MM.1S (cell line): ENCODE measurements around the gene CISTR.

Experiments
- DNase-seq: peaks from one replicate; pipeline ENCODE4 v3.0.0-alpha.2; 2015
- H2AFZ ChIP-seq: fragments of 300-600 bp; sonication (generic); 2 replicates; pipeline ENCODE4 v1.6.0; 2016; ENCODE audit warnings: antibody characterized with exemption, low read length
- H3F3A ChIP-seq: fragments of 300-600 bp; sonication (generic); 2 replicates; pipeline ENCODE4 v1.6.1; 2016; ENCODE audit warnings: mild to moderate bottlenecking, antibody characterized with exemption, low read length, moderate library complexity, mixed read lengths; ENCODE audit not compliant: insufficient read depth
- H3K27ac ChIP-seq: fragments of 300-600 bp; sonication (generic); 2 replicates; pipeline ENCODE4 v1.5.1; 2016; ENCODE audit warnings: mild to moderate bottlenecking, low read length
- H3K27me3 ChIP-seq: fragments of 300-600 bp; sonication (generic); replicated peaks from 2 replicates; pipeline ENCODE4 v1.6.0; 2016; ENCODE audit warnings: low read length; ENCODE audit not compliant: insufficient read depth
- H3K36me3 ChIP-seq: fragments of 300-600 bp; sonication (generic); replicated peaks from 2 replicates; pipeline ENCODE4 v1.6.1; 2016; ENCODE audit warnings: mild to moderate bottlenecking, low read length, mixed read lengths; ENCODE audit not compliant: insufficient read depth
- H3K4me1 ChIP-seq: fragments of 300-600 bp; sonication (generic); 2 replicates; pipeline ENCODE4 v1.6.1; 2016; ENCODE audit warnings: low read length, mixed read lengths
- H3K4me2 ChIP-seq: fragments of 300-600 bp; sonication (generic); 2 replicates; pipeline ENCODE4 v1.6.0; 2016; ENCODE audit warnings: low read depth, low read length
- H3K4me3 ChIP-seq: fragments of 300-600 bp; sonication (generic); 2 replicates; pipeline ENCODE4 v1.5.1; 2016; ENCODE audit warnings: low read length, mixed read lengths
- H3K79me2 ChIP-seq: fragments of 300-600 bp; sonication (generic); 2 replicates; pipeline ENCODE4 v1.6.1; 2016; ENCODE audit warnings: mixed run types, low read length, mixed read lengths
- H3K9ac ChIP-seq: fragments of 300-600 bp; sonication (generic); 2 replicates; pipeline ENCODE4 v1.6.1; 2016; ENCODE audit warnings: low read length, mixed read lengths
- H3K9me2 ChIP-seq: fragments of 300-600 bp; sonication (generic); replicated peaks from 2 replicates; pipeline ENCODE4 v1.6.1; 2016; ENCODE audit warnings: mild to moderate bottlenecking, low read length, mixed read lengths; ENCODE audit not compliant: insufficient read depth
- H3K9me3 ChIP-seq: fragments of 300-600 bp; sonication (generic); replicated peaks from 2 replicates; pipeline ENCODE4 v1.6.1; 2016; ENCODE audit warnings: mild to moderate bottlenecking, low read length, mixed read lengths; ENCODE audit not compliant: insufficient read depth
- H4K20me1 ChIP-seq: fragments of 300-600 bp; sonication (generic); 2 replicates; pipeline ENCODE4 v1.6.1; 2016; ENCODE audit warnings: mild to moderate bottlenecking, low read length, moderate library complexity, mixed read lengths; ENCODE audit not compliant: insufficient read depth
- CTCF ChIP-seq: fragments of 300-600 bp; sonication (generic); IDR thresholded peaks from 2 replicates; pipeline ENCODE4 v1.5.1; 2016; ENCODE audit warnings: antibody characterized with exemption, low read length, mixed read lengths
- EZH2 ChIP-seq: fragments of 300-600 bp; sonication (generic); optimal IDR thresholded peaks from 2 replicates; pipeline ENCODE3; 2017; ENCODE audit warnings: low read depth, mild to moderate bottlenecking, antibody characterized with exemption, low read length, mixed read lengths
- EZH2phosphoT487 ChIP-seq: fragments of 300-600 bp; sonication (generic); IDR thresholded peaks from 2 replicates; pipeline ENCODE4 v1.6.1; 2018; ENCODE audit warnings: antibody characterized with exemption, low read length

The CISTR gene

GRCh38 chr12:53737093-53737808, 14.5 kb downstream of the CISTR start:
- Histone ChIP-seq H4K20me1 (no peaks in the 10 kb centered on the region), H3K36me3 (no peaks in the 10 kb centered on the region), H3K4me2 (no peak overlapping the region), H2AFZ (no peak overlapping the region), H3K9me2 (no peaks in the 10 kb centered on the region), H3K27me3 (peaks cover 44% of the 10 kb centered on the region), H3K9me3 (no peaks in the 10 kb centered on the region), H3K27ac (no peak overlapping the region), H3K79me2 (no peaks in the 10 kb centered on the region), H3F3A (no peaks in the 10 kb centered on the region), H3K9ac (no peak overlapping the region), H3K4me3 (no peak overlapping the region), H3K4me1 (no peaks in the 10 kb centered on the region)
- TF ChIP-seq EZH2phosphoT487 (no peak), CTCF (no peak), EZH2 (no peak)
- DNase-seq, result no peak

GRCh38 chr12:53736592-53736991, 15.2 kb downstream of the CISTR start:
- Histone ChIP-seq H4K20me1 (no peaks in the 10 kb centered on the region), H3K9me3 (no peaks in the 10 kb centered on the region), H2AFZ (no peak overlapping the region), H3K4me1 (no peaks in the 10 kb centered on the region), H3K27me3 (peaks cover 44% of the 10 kb centered on the region), H3K9me2 (no peaks in the 10 kb centered on the region), H3K36me3 (no peaks in the 10 kb centered on the region), H3F3A (no peaks in the 10 kb centered on the region), H3K4me2 (no peak overlapping the region), H3K4me3 (no peak overlapping the region), H3K79me2 (no peaks in the 10 kb centered on the region), H3K27ac (no peak overlapping the region), H3K9ac (no peak overlapping the region)
- TF ChIP-seq EZH2, result no peak
- no peak for TF ChIP-seq EZH2phosphoT487
- TF ChIP-seq CTCF, result no peak
- no peak for DNase-seq

- Histone ChIP-seq H3K9me3 (no peaks in the 10 kb centered on the region), H2AFZ (no peak overlapping the region), H3K27ac (no peak overlapping the region), H3K9ac (no peak overlapping the region), H4K20me1 (no peaks in the 10 kb centered on the region), H3K4me1 (no peaks in the 10 kb centered on the region), H3K4me3 (no peak overlapping the region), H3K79me2 (no peaks in the 10 kb centered on the region), H3K9me2 (no peaks in the 10 kb centered on the region), H3K27me3 (peaks cover 43% of the 10 kb centered on the region), H3K36me3 (no peaks in the 10 kb centered on the region), H3K4me2 (no peak overlapping the region), H3F3A (no peaks in the 10 kb centered on the region)
- TF ChIP-seq CTCF, result no peak
- TF ChIP-seq EZH2phosphoT487, result no peak
- TF ChIP-seq EZH2, result no peak
- DNase-seq, result no peak
Measured at GRCh38 chr12:53735556-53735955, 16.2 kb downstream of the CISTR start.
